K562 (cell line): ENCODE data around the gene SLC26A8. TPM values are rescaled to one million over a fixed set of nuclear protein-coding genes. Genes with fewer than 3 reads are reported as not detected.
A peak's percentile ranks its signal among the peaks of the same experiment; 100 is the strongest.

Source experiments
- DACH1 ChIP-seq: fragments of 450-650 bp; IDR thresholded peaks from 2 replicates; pipeline ENCODE4 v1.6.1; 2018; ENCODE audit not compliant: partially characterized antibody
- EP400 ChIP-seq: fragments of 450-650 bp; IDR thresholded peaks from 2 replicates; pipeline ENCODE4 v1.6.1; 2017; ENCODE audit warnings: antibody characterized with exemption, mild to moderate bottlenecking, moderate library complexity
- ETV1 ChIP-seq: fragments of 450-650 bp; conservative IDR thresholded peaks from 2 replicates; pipeline ENCODE4 v1.6.1; 2016; ENCODE audit warnings: missing genetic modification characterization, control low read depth, low read depth, missing compliant biosample characterization
- ETV5 ChIP-seq: sonication (generic); formaldehyde crosslinking; IDR thresholded peaks from 2 replicates; pipeline ENCODE4 v1.4.0; 2020; ENCODE audit warnings: low read depth, mild to moderate bottlenecking, missing genetic modification reagents
- MYBL2 ChIP-seq, 2 experiments: fragments of 450-650 bp in 1 of 2; sonication (generic) in 1 of 2; formaldehyde crosslinking in 1 of 2; IDR thresholded peaks; 2 replicates each; pipeline versions ENCODE4 v1.6.1 to v1.8.1; 2017 to 2022; ENCODE audit warnings: borderline replicate concordance in 1 of 2, inconsistent platforms in 1 of 2, low read depth in 1 of 2, mild to moderate bottlenecking in 1 of 2, missing genetic modification reagents in 1 of 2, moderate library complexity in 1 of 2
- RBFOX2 ChIP-seq: fragments of 200-400 bp; formaldehyde crosslinking; IDR thresholded peaks from 2 replicates; pipeline ENCODE4 v1.6.1; 2017; ENCODE audit warnings: low read depth, mild to moderate bottlenecking, low read length, moderate library complexity
- SIRT6 ChIP-seq: IDR thresholded peaks from one replicate; pipeline ENCODE4 v1.6.1; 2012; ENCODE audit warnings: low read depth, mild to moderate bottlenecking, control low read depth, inconsistent platforms, low read length, moderate library complexity
- STAT6 ChIP-seq: sonication (generic); formaldehyde crosslinking; IDR thresholded peaks from 2 replicates; pipeline ENCODE4 v1.8.1; 2023; ENCODE audit warnings: mild to moderate bottlenecking, missing genetic modification reagents
- TAF7 ChIP-seq: fragments of 450-650 bp; IDR thresholded peaks from 2 replicates; pipeline ENCODE4 v1.6.1; 2016; ENCODE audit warnings: missing genetic modification characterization, missing compliant biosample characterization
- ZNF407 ChIP-seq: fragments of 450-650 bp; IDR thresholded peaks from 2 replicates; pipeline ENCODE4 v1.6.1; 2016; ENCODE audit warnings: low read depth
- ZNF639 ChIP-seq, 2 experiments: fragments of 200-800 bp in 1 of 2; sonication (Bioruptor generic) in 1 of 2; sonication (generic) in 1 of 2; formaldehyde crosslinking in 1 of 2; IDR thresholded peaks in 1 of 2; conservative IDR thresholded peaks in 1 of 2; 2 replicates each; pipeline versions ENCODE4 v1.5.0 to v1.6.1; 2016 to 2020; ENCODE audit warnings: missing compliant biosample characterization in 1 of 2, missing genetic modification characterization in 1 of 2, missing genetic modification reagents in 1 of 2
- ZSCAN29 ChIP-seq: fragments of 450-650 bp; IDR thresholded peaks from 2 replicates; pipeline ENCODE4 v1.6.1; 2017
- polyA plus RNA-seq, 8 experiments: library from polyadenylated mRNA; depleted of rRNA in 4 of 8; stranded (reverse) in 5 of 8; unstranded in 3 of 8; fragments of >200 nt; fragmentation: Nextera tagmentation in 2 of 8; fragmentation: Illumina TruSeq in 1 of 8; extraction: Ambion mirVana in 2 of 8; extraction: Trizol in 1 of 8; gene quantifications; 2 replicates each; pipeline versions ENCODE4 v1.2.1 to v1.2.3, GENCODE V29; 2011 to 2014; ENCODE audit warnings: inconsistent platforms in 1 of 8, missing spikeins in 1 of 8
- total RNA-seq, 7 experiments: library from RNA; depleted of rRNA in 6 of 7; stranded (reverse); fragments of >200 nt in 6 of 7; fragmentation: Illumina TruSeq in 2 of 7; extraction: Trizol in 2 of 7; gene quantifications; 2 replicates each; pipeline versions ENCODE4 v1.2.1 to v1.2.3, GENCODE V29; 2011 to 2021; ENCODE audit warnings: low replicate concordance in 1 of 7

The SLC26A8 gene
- total and polyA plus RNA-seq, 9 of the 15 experiments (the other 6 are each of a cell fraction or from before 2014, with no cell fraction given), result not detected

GRCh38 chr6:36027501-36028087 is 3.2 kb upstream of the SLC26A8 start, which contains the start of gene MAPK14 (continued):
- TF ChIP-seq TAF7 (tag) (0 out of 2 replicates have a peak, but pooled peaks have one; percentile 55), ZNF639 (CRISPR knock-in tag; conservative IDR thresholded peaks at IDR 0.05 in 1 of 2, IDR thresholded peaks at IDR 0.05 in 1 of 2) (peak in 1 of 2 experiments; percentile 77; a peak in 2 of 4 replicates), RBFOX2 (peak; percentile 96), ZNF407 (no peak), ZSCAN29 (no peak), MYBL2 (IDR thresholded peaks at IDR 0.05; ENCODE audit: low read depth) (no peak), MYBL2 (CRISPR knock-in tag; IDR thresholded peaks at IDR 0.05; ENCODE audit: borderline replicate concordance) (no peak), EP400 (peak; percentile 59), ETV1 (tag) (0 out of 2 replicates have a peak, but pooled peaks have one; percentile 32), STAT6 (CRISPR knock-in tag) (no peak), SIRT6 (no peak), ETV5 (peak; percentile 92), DACH1 (no peak)
